ENCODE results near the gene POLR3K.
"Not testable (repeated sequence)": the region's sequence is repeated elsewhere in the genome, so short reads cannot be mapped to it uniquely, and the experiment has no call there.

POLR3K gene

GRCh38 chr16:37511-37910, 15.9 kb downstream of the POLR3K start:
- H3K4me3 ChIP-seq (ENCODE audit: low read depth, low read length): no peak overlapping the region
- DNase-seq (ENCODE audit: low read depth): no peak
- in situ Hi-C loops (cut with HindIII; ENCODE audit: low sequenced_read_pairs): no loop called here
- TF ChIP-seq CTCF (IDR thresholded peaks at IDR 0.05; ENCODE audit: low read depth, low read length, missing control alignments): no peak

- in situ Hi-C loops (cut with HindIII; ENCODE audit: low sequenced_read_pairs): no loop called here
- TF ChIP-seq CTCF (IDR thresholded peaks at IDR 0.05; ENCODE audit: low read depth, low read length, missing control alignments): no peak
- H3K4me3 ChIP-seq (ENCODE audit: low read depth, low read length): no peak overlapping the region
- no peak for DNase-seq (ENCODE audit: low read depth)
Observed at GRCh38 chr16:36336-36984, 16.9 kb downstream of the POLR3K start.

DNA sequence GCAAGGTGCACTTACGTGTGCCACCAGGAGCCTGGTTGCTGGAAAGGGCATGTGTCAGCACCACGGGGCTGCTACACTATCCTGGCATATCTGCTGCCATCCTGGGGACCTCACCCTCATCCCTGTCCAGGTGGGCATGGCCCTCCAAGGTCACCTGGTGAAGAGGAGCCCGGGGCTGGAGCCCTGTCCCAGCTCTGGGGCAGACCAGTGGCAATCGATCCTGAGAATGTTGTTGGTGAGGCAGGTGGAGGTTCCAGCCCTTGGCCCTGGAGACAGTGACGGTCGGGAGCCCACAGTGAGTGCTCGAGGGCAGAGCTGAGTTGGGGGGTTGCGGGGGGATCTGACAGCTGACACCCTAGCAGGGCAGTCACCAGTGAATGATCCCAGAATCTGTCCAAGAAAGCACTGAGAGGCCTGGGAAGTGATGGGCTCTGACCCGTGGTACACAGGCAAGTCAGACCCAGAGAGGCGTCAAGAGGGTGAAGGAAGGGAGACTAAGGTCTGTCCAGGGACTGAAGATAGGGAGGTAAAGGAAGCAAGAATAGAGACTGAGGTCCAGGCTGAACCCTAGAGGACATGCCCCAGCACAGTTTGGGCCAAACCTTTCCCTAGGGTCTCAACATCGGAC, 17.6 kb downstream of the POLR3K start:
- TF ChIP-seq CTCF (IDR thresholded peaks at IDR 0.05; ENCODE audit: low read depth, low read length, missing control alignments): no peak
- H3K4me3 ChIP-seq (ENCODE audit: low read depth, low read length): no peak overlapping the region
- no peak for DNase-seq (ENCODE audit: low read depth)
- in situ Hi-C loops (cut with HindIII; ENCODE audit: low sequenced_read_pairs): no loop called here

GRCh38 chr16:35011-35677, 18.3 kb downstream of the POLR3K start:
- no peak overlapping the region for H3K4me3 ChIP-seq (ENCODE audit: low read depth, low read length)
- TF ChIP-seq CTCF (IDR thresholded peaks at IDR 0.05; ENCODE audit: low read depth, low read length, missing control alignments): no peak
- no peak for DNase-seq (ENCODE audit: low read depth)
- in situ Hi-C loops (cut with HindIII; ENCODE audit: low sequenced_read_pairs): no loop called here

DNA sequence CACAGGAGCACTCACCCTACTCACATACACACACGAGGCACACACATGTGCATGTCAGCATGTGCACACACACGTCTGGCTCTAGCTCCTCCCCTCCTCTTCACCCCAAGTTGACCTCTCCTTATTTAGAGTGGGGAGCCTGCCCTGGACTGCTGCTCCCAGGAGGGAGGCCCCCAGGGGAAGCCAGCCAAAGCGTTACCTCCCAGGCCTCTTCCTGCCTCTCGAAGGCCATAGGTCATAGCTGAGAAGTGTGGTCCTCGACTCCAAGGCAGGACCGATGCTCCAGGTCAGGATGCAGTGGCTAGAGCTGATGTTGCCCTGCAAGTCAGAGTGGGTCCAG, 18.8 kb downstream of the POLR3K start:
- no peak for DNase-seq (ENCODE audit: low read depth)
- TF ChIP-seq CTCF (IDR thresholded peaks at IDR 0.05; ENCODE audit: low read depth, low read length, missing control alignments): no peak
- H3K4me3 ChIP-seq (ENCODE audit: low read depth, low read length): no peak overlapping the region
- in situ Hi-C loops (cut with HindIII; ENCODE audit: low sequenced_read_pairs): no loop called here

DNA sequence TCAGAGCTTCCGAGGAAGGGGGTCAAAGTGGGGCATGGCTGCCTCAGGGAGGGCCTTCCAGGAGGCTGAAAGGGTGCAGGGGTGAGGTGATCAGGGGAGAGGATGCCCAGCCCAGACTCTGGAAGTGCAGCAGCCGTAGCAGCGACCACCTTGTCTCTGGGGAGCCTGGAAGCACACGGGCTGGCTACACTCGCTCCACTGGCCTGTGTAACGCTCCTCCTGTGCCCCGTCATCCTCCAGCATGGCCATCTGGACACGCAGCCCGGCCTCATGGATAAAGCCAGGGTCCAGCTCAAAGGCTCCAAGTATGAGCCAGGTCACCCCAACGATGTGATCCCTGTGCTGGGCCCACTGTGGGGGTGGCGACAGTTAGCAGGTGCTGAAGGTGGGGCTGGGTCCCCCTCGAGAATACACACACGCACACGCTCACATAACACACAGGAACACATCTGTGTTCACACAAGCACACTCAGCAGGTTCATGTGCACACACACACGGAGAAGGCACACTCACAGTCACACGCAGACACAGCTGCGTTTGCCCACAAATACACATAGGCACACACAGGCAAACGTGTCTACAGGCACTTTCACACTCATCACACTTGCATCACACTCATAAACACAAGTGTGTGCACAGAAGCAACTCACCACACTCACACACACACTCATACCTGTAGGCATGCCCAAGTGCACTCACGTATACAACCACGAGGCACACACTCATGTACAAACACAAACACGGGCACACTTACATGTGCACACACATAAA, 19.3 kb downstream of the POLR3K start:
- no peak for TF ChIP-seq CTCF (IDR thresholded peaks at IDR 0.05; ENCODE audit: low read depth, low read length, missing control alignments)
- in situ Hi-C loops (cut with HindIII; ENCODE audit: low sequenced_read_pairs): no loop called here
- DNase-seq (ENCODE audit: low read depth): no peak
- no peak overlapping the region for H3K4me3 ChIP-seq (ENCODE audit: low read depth, low read length)

DNA sequence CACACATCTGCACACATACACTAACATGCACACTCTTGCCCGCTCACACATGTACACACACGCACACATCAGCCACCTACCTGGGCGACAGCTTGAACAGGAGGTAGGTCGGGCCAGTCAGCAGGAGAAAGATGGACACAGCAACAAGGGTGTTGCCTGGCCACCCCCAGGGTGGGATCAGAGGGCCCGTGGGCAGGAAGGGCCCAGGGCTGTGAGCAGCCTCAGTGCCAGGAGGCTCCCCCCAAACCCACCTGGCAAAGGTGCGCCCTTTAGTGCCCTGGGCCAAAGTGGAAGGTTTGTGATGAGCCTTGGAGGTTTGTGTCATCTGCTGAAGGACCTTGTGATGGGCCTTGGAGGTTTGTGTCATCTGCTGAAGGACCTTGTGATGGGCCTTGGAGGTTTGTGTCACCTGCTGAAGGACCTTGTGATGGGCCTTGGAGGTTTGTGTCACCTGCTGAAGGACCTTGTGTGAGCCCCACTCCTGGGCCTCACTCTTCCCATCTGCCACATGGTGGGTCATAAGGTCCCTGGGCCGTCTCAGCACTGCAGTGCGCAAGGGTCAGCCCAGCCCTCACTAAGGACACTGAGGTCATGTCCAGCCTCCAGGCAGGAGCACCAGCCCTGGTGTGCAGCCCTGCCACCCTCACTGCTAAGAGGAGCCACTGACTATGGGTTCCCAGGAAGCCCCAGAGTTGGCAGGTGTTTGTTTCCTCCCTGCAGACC, 20.1 kb downstream of the POLR3K start:
- DNase-seq (ENCODE audit: low read depth); H3K4me3 ChIP-seq (ENCODE audit: low read depth, low read length); in situ Hi-C loops (cut with HindIII; ENCODE audit: low sequenced_read_pairs): not testable (repeated sequence)

DNA sequence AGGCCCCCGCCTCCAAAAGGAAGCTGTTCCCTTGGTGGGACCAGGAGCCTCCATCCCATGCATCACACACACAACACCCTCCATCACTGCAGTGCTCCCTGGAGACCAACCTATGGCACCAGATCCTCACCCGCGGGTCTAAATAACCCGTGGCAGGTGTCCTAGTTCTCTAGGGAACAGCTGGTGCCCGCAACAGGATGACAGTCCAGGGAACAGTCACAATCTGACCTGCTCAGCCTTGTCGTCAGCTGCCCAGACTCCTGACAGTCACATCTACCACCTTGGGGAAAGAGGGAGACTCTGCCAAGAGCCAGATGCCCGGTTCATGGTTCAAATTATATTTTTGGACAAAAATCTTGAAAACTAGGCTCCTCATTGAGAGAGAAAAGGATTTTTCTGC, 22.8 kb downstream of the POLR3K start:
- in situ Hi-C loops (cut with HindIII; ENCODE audit: low sequenced_read_pairs); DNase-seq (ENCODE audit: low read depth); H3K4me3 ChIP-seq (ENCODE audit: low read depth, low read length): not testable (repeated sequence)

GRCh38 chr16:25926-26348, 27.5 kb downstream of the POLR3K start:
- H3K4me3 ChIP-seq (ENCODE audit: low read depth, low read length); in situ Hi-C loops (cut with HindIII; ENCODE audit: low sequenced_read_pairs); DNase-seq (ENCODE audit: low read depth): not testable (repeated sequence)
